ENCODE measurements around the gene LARP1. TPM values are rescaled to one million over a fixed set of nuclear protein-coding genes. Genes with fewer than 3 reads are reported as not detected.
"Not testable (repeated sequence)": the region's sequence is repeated elsewhere in the genome, so short reads cannot be mapped to it uniquely, and the experiment has no call there.

LARP1 gene
- total RNA-seq, 1 donor from 2014 or later, result 147 TPM

- peak; percentile 74 for DNase-seq (ENCODE audit: missing footprints)
- peak; percentile 4 for ATAC-seq
- intact Hi-C loops (cut with DNase I), result loop anchor here (5.0 to 10.0 kb wide), 4 partner anchors 35 to 282 kb away; partner anchors contain the start of gene HAND1
Observed at GRCh38 chr5:154756868-154757813, 2.0 kb downstream of the LARP1 start.

GRCh38 chr5:154757814-154758406 is 2.7 kb downstream of the LARP1 start:
- intact Hi-C loops (cut with DNase I), result loop anchor here (5.0 to 10.0 kb wide), 4 partner anchors 34 to 283 kb away; partner anchors contain the start of gene HAND1
- DNase-seq (ENCODE audit: missing footprints) (no peak), ATAC-seq (no peak)

- intact Hi-C loops (cut with DNase I), result loop anchor here (5.0 to 10.0 kb wide), 4 partner anchors 34 to 284 kb away; partner anchors contain the start of gene HAND1
- DNase-seq (ENCODE audit: missing footprints) (no peak), ATAC-seq (no peak)
Observed at GRCh38 chr5:154758493-154758892, 3.3 kb downstream of the LARP1 start.

GRCh38 chr5:154758977-154759376 is 3.8 kb downstream of the LARP1 start:
- ATAC-seq (no peak), DNase-seq (ENCODE audit: missing footprints) (no peak)
- intact Hi-C loops (cut with DNase I), result loop anchor here (5.0 to 10.0 kb wide), 4 partner anchors 33 to 284 kb away; partner anchors contain the start of gene HAND1

GRCh38 chr5:154759868-154760267 is 4.7 kb downstream of the LARP1 start:
- not testable (repeated sequence) for DNase-seq (ENCODE audit: missing footprints); ATAC-seq
- intact Hi-C loops (cut with DNase I), result loop anchor here (5.0 to 10.0 kb wide), 4 partner anchors 32 to 285 kb away; partner anchors contain the start of gene HAND1

GRCh38 chr5:154761046-154761736 is 6.0 kb downstream of the LARP1 start:
- no peak for DNase-seq (ENCODE audit: missing footprints)
- no peak for ATAC-seq
- intact Hi-C loops (cut with DNase I), result no loop called here

GRCh38 chr5:154762261-154762660 is 7.1 kb downstream of the LARP1 start:
- DNase-seq (ENCODE audit: missing footprints) (no peak), ATAC-seq (no peak)
- intact Hi-C loops (cut with DNase I), result no loop called here

- intact Hi-C loops (cut with DNase I), result no loop called here
- no peak for ATAC-seq
- DNase-seq (ENCODE audit: missing footprints), result no peak
Observed at GRCh38 chr5:154762700-154763099, 7.5 kb downstream of the LARP1 start.

- ATAC-seq (no peak), DNase-seq (ENCODE audit: missing footprints) (no peak)
- intact Hi-C loops (cut with DNase I), result no loop called here
Observed at GRCh38 chr5:154764967-154765366, 9.8 kb downstream of the LARP1 start.

GRCh38 chr5:154765396-154765925 is 10.3 kb downstream of the LARP1 start:
- DNase-seq (ENCODE audit: missing footprints) (no peak), ATAC-seq (no peak)
- intact Hi-C loops (cut with DNase I), result no loop called here

- DNase-seq (ENCODE audit: missing footprints), result no peak
- intact Hi-C loops (cut with DNase I), result no loop called here
- ATAC-seq, result no peak
Observed at GRCh38 chr5:154766558-154767281, 11.5 kb downstream of the LARP1 start.

- no peak for ATAC-seq
- no peak for DNase-seq (ENCODE audit: missing footprints)
- intact Hi-C loops (cut with DNase I), result no loop called here
Observed at GRCh38 chr5:154767576-154767975, 12.4 kb downstream of the LARP1 start.

- DNase-seq (ENCODE audit: missing footprints) (no peak), ATAC-seq (no peak)
- intact Hi-C loops (cut with DNase I), result no loop called here
Observed at GRCh38 chr5:154768207-154768606, 13.0 kb downstream of the LARP1 start.

- intact Hi-C loops (cut with DNase I), result no loop called here
- no peak for DNase-seq (ENCODE audit: missing footprints)
- no peak for ATAC-seq
Observed at GRCh38 chr5:154770111-154770510, 14.9 kb downstream of the LARP1 start.

- no peak for DNase-seq (ENCODE audit: missing footprints)
- intact Hi-C loops (cut with DNase I), result no loop called here
- ATAC-seq, result peak; percentile 78
Observed at GRCh38 chr5:154771383-154771901, 16.3 kb downstream of the LARP1 start.

- intact Hi-C loops (cut with DNase I), result no loop called here
- no peak for DNase-seq (ENCODE audit: missing footprints)
- ATAC-seq, result peak; percentile 20
Observed at GRCh38 chr5:154773326-154773725, 18.1 kb downstream of the LARP1 start.

- DNase-seq (ENCODE audit: missing footprints), result no peak
- intact Hi-C loops (cut with DNase I), result no loop called here
- ATAC-seq, result peak; percentile 32
Observed at GRCh38 chr5:154776167-154776566, 21.0 kb downstream of the LARP1 start.

- intact Hi-C loops (cut with DNase I), result no loop called here
- ATAC-seq, result peak; percentile 45
- no peak for DNase-seq (ENCODE audit: missing footprints)
Observed at GRCh38 chr5:154778534-154778933, 23.4 kb downstream of the LARP1 start.
